K562 (cell line): Measurements from ENCODE around the gene SLC39A5. TPM values are rescaled to one million over a fixed set of nuclear protein-coding genes. Genes with fewer than 3 reads are reported as not detected.

Experiments used
- ATAC-seq: fragments of 200-7000 bp; cut with Tn5 transposase; 3 replicates; pipeline ENCODE4 v1.9.1; 2020; ENCODE audit warnings: moderate library complexity
- BruUV-seq: library from RNA; stranded (reverse); fragments of 400-500 nt; replicated peaks from 2 replicates; lab custom pipeline; 2021; lab: Mats Ljungman, UMichigan
- CTCF ChIA-PET: fragments of 300-600 bp; formaldehyde crosslinking; extraction: SDS; loops from one replicate; lab custom pipeline; 2021; ENCODE audit warnings: low intra/inter-chr PET ratio; lab: Yijun Ruan, JAX
- POLR2A ChIA-PET: fragments of 300-600, 350-650 bp; sonication (Branson Sonifier 250); formaldehyde crosslinking; extraction: SDS; loops from one replicate; lab custom pipeline; 2021; ENCODE audit warnings: antibody characterized with exemption, inconsistent platforms; lab: Yijun Ruan, JAX
- DNase-seq, 4 experiments: peaks; one replicate each; pipeline versions ENCODE4 v3.0.0 to v3.0.0-alpha.2; 2011 to 2018; ENCODE audit warnings: low spot score in 3 of 4, mixed read lengths in 3 of 4; ENCODE audit errors: extremely low read depth in 1 of 4
- FAIRE-seq: peaks from 2 replicates; lab custom pipeline; 2011; peaks lifted over from hg19 to GRCh38; lab: Jason Lieb, UNC
- H2AFZ ChIP-seq: 2 replicates; pipeline ENCODE4 v1.6.0; 2011; ENCODE audit warnings: low read depth, low read length, control low read depth, inconsistent platforms
- H3K27ac ChIP-seq: fragments of 200-600 bp; 3 replicates; pipeline ENCODE4 v1.8.0; 2011; ENCODE audit warnings: low read depth, mild to moderate bottlenecking, control low read depth, inconsistent platforms, low read length, moderate library complexity, mixed read lengths; ENCODE audit errors: extremely low read depth
- H3K27me3 ChIP-seq, 2 experiments: fragments of 300-600 bp in 1 of 2; 2 replicates in 1 of 2; 3 replicates in 1 of 2; pipeline versions ENCODE4 v1.6.0 to v1.8.0; 2011; ENCODE audit warnings: inconsistent platforms in 2 of 2, low read length in 2 of 2, mild to moderate bottlenecking in 1 of 2, mixed read lengths in 1 of 2, moderate library complexity in 1 of 2; ENCODE audit not compliant: control insufficient read depth in 2 of 2, insufficient read depth in 2 of 2
- H3K36me3 ChIP-seq: fragments of 300-600 bp; 3 replicates; pipeline ENCODE4 v1.8.0; 2011; ENCODE audit warnings: mild to moderate bottlenecking, low read length, inconsistent platforms; ENCODE audit not compliant: control insufficient read depth, insufficient read depth
- H3K4me1 ChIP-seq, 2 experiments: fragments of 200-600 bp in 1 of 2; replicated peaks in 1 of 2; 2 replicates in 1 of 2; 3 replicates in 1 of 2; pipeline versions ENCODE4 v1.5.1 to v1.8.0; 2011; ENCODE audit warnings: inconsistent platforms in 2 of 2, low read length in 2 of 2, mild to moderate bottlenecking in 1 of 2, mixed read lengths in 1 of 2, moderate library complexity in 1 of 2; ENCODE audit not compliant: control insufficient read depth in 2 of 2, insufficient read depth in 2 of 2
- H3K4me2 ChIP-seq: 2 replicates; pipeline ENCODE4 v1.6.1; 2011; ENCODE audit warnings: low read length, control low read depth, inconsistent platforms, mixed read lengths; ENCODE audit not compliant: insufficient read depth
- H3K4me3 ChIP-seq: fragments of 200-600 bp; sonication (generic), shearing (Covaris generic); 2 replicates; pipeline ENCODE4 v1.5.1; 2016; ENCODE audit warnings: control low read depth, inconsistent platforms
- H3K79me2 ChIP-seq: fragments of 200-600 bp; 3 replicates; pipeline ENCODE4 v1.8.0; 2011; ENCODE audit warnings: low read length, inconsistent platforms; ENCODE audit not compliant: control insufficient read depth, insufficient read depth
- H3K9ac ChIP-seq, 2 experiments: 2 replicates each; pipeline versions ENCODE4 v1.6.0 to v1.6.1; 2011; ENCODE audit warnings: low read depth in 2 of 2, low read length in 2 of 2, control low read depth in 1 of 2, inconsistent platforms in 1 of 2, mild to moderate bottlenecking in 1 of 2, mixed read lengths in 1 of 2; ENCODE audit not compliant: insufficient read depth in 1 of 2
- H3K9me1 ChIP-seq: one replicate; pipeline ENCODE4 v1.6.0; 2011; ENCODE audit warnings: inconsistent platforms, mild to moderate bottlenecking, low read length, moderate library complexity; ENCODE audit not compliant: control insufficient read depth, insufficient read depth
- H3K9me3 ChIP-seq: replicated peaks from 2 replicates; pipeline ENCODE4 v1.5.1; 2011; ENCODE audit warnings: low read depth, low read length, inconsistent platforms; ENCODE audit not compliant: control insufficient read depth, insufficient read depth
- H4K20me1 ChIP-seq: replicated peaks from 2 replicates; pipeline ENCODE4 v1.6.1; 2011; ENCODE audit warnings: low read length, inconsistent platforms, mixed read lengths; ENCODE audit not compliant: control insufficient read depth, insufficient read depth
- ARNT ChIP-seq, 2 experiments: fragments of 450-650 bp; IDR thresholded peaks; 2 replicates each; pipeline ENCODE4 v1.6.1; 2016; ENCODE audit warnings: mild to moderate bottlenecking in 1 of 2
- CTBP1 ChIP-seq: fragments of 450-650 bp; IDR thresholded peaks from 2 replicates; pipeline ENCODE4 v1.6.1; 2016; ENCODE audit warnings: borderline replicate concordance
- DIDO1 ChIP-seq: fragments of 450-650 bp; IDR thresholded peaks from 2 replicates; pipeline ENCODE4 v1.6.1; 2016; ENCODE audit warnings: low read depth, missing biosample characterization, missing genetic modification characterization
- JUND ChIP-seq, 2 experiments: IDR thresholded peaks; 2 replicates in 1 of 2; 3 replicates in 1 of 2; pipeline ENCODE4 v1.6.1; 2011; ENCODE audit warnings: borderline replicate concordance in 2 of 2, low read depth in 2 of 2, low read length in 2 of 2, improper control_type of control experiment in 1 of 2, missing biosample characterization in 1 of 2, missing genetic modification characterization in 1 of 2, missing genetic modification reagents in 1 of 2
- MGA ChIP-seq: fragments of 450-650 bp; IDR thresholded peaks from 2 replicates; pipeline ENCODE4 v1.6.1; 2016; ENCODE audit warnings: mild to moderate bottlenecking, moderate library complexity
- NR2C2 ChIP-seq, 2 experiments: fragments of 200-800 bp in 1 of 2; sonication (Bioruptor generic) in 1 of 2; sonication (generic) in 1 of 2; formaldehyde crosslinking in 1 of 2; IDR thresholded peaks; 2 replicates each; pipeline versions ENCODE4 v1.6.1 to v1.8.0; 2016 to 2022; ENCODE audit warnings: mild to moderate bottlenecking in 1 of 2, missing compliant biosample characterization in 1 of 2, missing genetic modification characterization in 1 of 2, missing genetic modification reagents in 1 of 2
- SRSF7 ChIP-seq: fragments of 200-400 bp; formaldehyde crosslinking; optimal IDR thresholded peaks from 2 replicates; pipeline ENCODE3; 2017; ENCODE audit warnings: mild to moderate bottlenecking, low read depth, low read length
- ZNF232 ChIP-seq: sonication (generic); formaldehyde crosslinking; IDR thresholded peaks from 2 replicates; pipeline ENCODE4 v1.8.0; 2022; ENCODE audit warnings: mild to moderate bottlenecking, missing genetic modification reagents
- ZNF695 ChIP-seq: fragments of 450-650 bp; formaldehyde crosslinking; IDR thresholded peaks from 2 replicates; pipeline ENCODE4 v1.4.0; 2020; ENCODE audit warnings: mild to moderate bottlenecking, moderate library complexity
- WGBS: fragments of 100-300 bp; shearing (Covaris generic); methylation state at CpG from one replicate; pipeline ENCODE4 v1.1.6; 2016; ENCODE audit warnings: low coverage, mixed read lengths; ENCODE audit not compliant: insufficient coverage; ENCODE audit errors: missing lambda C conversion rate; 5-methylcytosine and 5-hydroxymethylcytosine counted together
- in situ Hi-C: fragments of 300-500 bp; cut with MboI; formaldehyde crosslinking; loops from 4 replicates; pipeline ENCODE4 v1.15.0; 2018; ENCODE audit warnings: inconsistent platforms, mixed read lengths
- intact Hi-C: fragments of 100-400 bp; cut with micrococcal nuclease; formaldehyde crosslinking; loops from 2 replicates; pipeline ENCODE4 v1.14.2; 2022
- polyA plus RNA-seq, 8 experiments: library from polyadenylated mRNA; depleted of rRNA in 4 of 8; stranded (reverse) in 5 of 8; unstranded in 3 of 8; fragments of >200 nt; fragmentation: Nextera tagmentation in 2 of 8; fragmentation: Illumina TruSeq in 1 of 8; extraction: Ambion mirVana in 2 of 8; extraction: Trizol in 1 of 8; gene quantifications; 2 replicates each; pipeline versions ENCODE4 v1.2.1 to v1.2.3, GENCODE V29; 2011 to 2014; ENCODE audit warnings: inconsistent platforms in 1 of 8, missing spikeins in 1 of 8
- total RNA-seq, 7 experiments: library from RNA; depleted of rRNA in 6 of 7; stranded (reverse); fragments of >200 nt in 6 of 7; fragmentation: Illumina TruSeq in 2 of 7; extraction: Trizol in 2 of 7; gene quantifications; 2 replicates each; pipeline versions ENCODE4 v1.2.1 to v1.2.3, GENCODE V29; 2011 to 2021; ENCODE audit warnings: low replicate concordance in 1 of 7

The SLC39A5 gene
- total and polyA plus RNA-seq, 9 of the 15 experiments (the other 6 are each of a cell fraction or from before 2014, with no cell fraction given): 0.08 to 0.10 TPM; not detected in 7

GRCh38 chr12:56224102-56224701, 5.6 kb upstream of the SLC39A5 start, which contains the start of gene NABP2:
NABP2 (plus strand) TSS chr12:56224342; CDS start chr12:56224857, 515 bp downstream.
- peak; percentile 91 for FAIRE-seq
- H3K36me3 ChIP-seq: peaks cover 9% of the 10 kb centered on the region; the same call in 2 of the 3 replicates
- H3K27ac ChIP-seq: peak within 1 kb of the TSS; percentile 93
- peak; percentile 67; the same call in 1 of the 2 replicates for TF ChIP-seq DIDO1 (tag)
- TF ChIP-seq CTBP1: peak; percentile 77
- TF ChIP-seq ZNF232 (CRISPR knock-in tag): no peak
- peak; percentile 44 for TF ChIP-seq JUND (IDR thresholded peaks at IDR 0.05; ENCODE audit: borderline replicate concordance, low read depth, low read length)
- TF ChIP-seq JUND (tag; IDR thresholded peaks at IDR 0.05; ENCODE audit: borderline replicate concordance, low read depth, low read length): peak; percentile 37; the same call in 1 of the 3 replicates
- TF ChIP-seq SRSF7: no peak
- TF ChIP-seq ARNT (IDR thresholded peaks at IDR 0.05): 0 out of 4 replicates have a peak, but pooled peaks of 1 of the 2 experiments have one; percentile 53
- no peak; the same call in 1 of the 2 replicates for TF ChIP-seq NR2C2 (CRISPR knock-in tag; IDR thresholded peaks at IDR 0.05)
- peak; percentile 58; the same call in 1 of the 2 replicates for TF ChIP-seq NR2C2 (tag; IDR thresholded peaks at IDR 0.05)
- TF ChIP-seq MGA: peak; percentile 82
- TF ChIP-seq ZNF695: no peak

More at GRCh38 chr12:56224102-56224701, 5.6 kb upstream of the SLC39A5 start, which contains the start of gene NABP2:
- Histone ChIP-seq H3K9me1 (no peaks in the 10 kb centered on the region), H3K79me2 (peaks cover 45% of the 10 kb centered on the region), H3K9me3 (no peaks in the 10 kb centered on the region), H3K27me3 (no peaks in the 10 kb centered on the region), H3K4me1 (peaks cover 26 to 31% of the 10 kb centered on the region in 2 experiments; a peak in 4 of 5 replicates), H4K20me1 (no peaks in the 10 kb centered on the region), H3K4me3 (peak within 1 kb of the TSS; percentile 95), H3K9ac (peak within 1 kb of the TSS; percentile 81 to 92), H3K4me2 (peak within 1 kb of the TSS; percentile 97), H2AFZ (peak within 1 kb of the TSS; percentile 96)
- CTCF ChIA-PET: interaction anchor here (0.6 to 2.8 kb wide), 9 partner anchors 18 to 105 kb away, joined by 3 to 31 read pairs (median 4); partner anchors contain the start of genes ANKRD52, CS, SMARCC2 and ZC3H10
- WGBS: under 1% methylated on average over 41 of the region's 41 CpGs
- in situ Hi-C loops (no loop called here), intact Hi-C loops (loop anchor here (1.0 to 10.0 kb wide), 6 partner anchors 18 to 179 kb away; partner anchors contain the start of genes ANKRD52, COQ10A and RPS26)
- ATAC-seq (peak; percentile 91), DNase-seq (peak; percentile 98 to 100 (median 99))
- POLR2A ChIA-PET: no interaction called here
- no TSS peak for BruUV-seq
